Activated effector memory CD4-positive, alpha-beta T cell treated with anti-CD3 and anti-CD28 coated beads, Interleukin-2, amount 50 U/mL, for 16 hours (primary cell): Measurements from ENCODE around the gene KIF3C.
"Not testable (repeated sequence)": the region's sequence is repeated elsewhere in the genome, so short reads cannot be mapped to it uniquely, and the experiment has no call there.

Experiments
- DNase-seq: peaks from one replicate; pipeline ENCODE4 v3.0.0-alpha.2; 2020

The KIF3C gene

DNA sequence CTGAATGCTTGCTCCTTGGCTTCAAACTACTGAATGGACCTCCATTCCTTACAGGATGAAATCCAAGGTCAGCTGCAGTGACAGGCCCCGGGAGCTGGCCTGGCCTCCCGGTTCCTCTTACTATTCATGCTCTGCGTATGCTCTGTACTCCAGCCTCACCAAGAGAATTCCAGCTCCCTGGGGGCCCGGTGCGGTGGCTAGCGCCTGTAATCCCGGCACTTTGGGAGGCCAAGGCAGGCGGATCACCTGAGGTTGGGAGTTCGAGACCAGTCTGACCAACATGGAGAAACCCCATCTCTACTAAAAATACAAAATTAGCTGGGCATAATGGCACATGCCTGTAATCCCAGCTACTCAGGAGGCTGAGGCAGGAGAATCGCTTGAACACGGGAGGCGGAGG, 23.7 kb downstream of the KIF3C start:
- DNase-seq, result not testable (repeated sequence)

DNA sequence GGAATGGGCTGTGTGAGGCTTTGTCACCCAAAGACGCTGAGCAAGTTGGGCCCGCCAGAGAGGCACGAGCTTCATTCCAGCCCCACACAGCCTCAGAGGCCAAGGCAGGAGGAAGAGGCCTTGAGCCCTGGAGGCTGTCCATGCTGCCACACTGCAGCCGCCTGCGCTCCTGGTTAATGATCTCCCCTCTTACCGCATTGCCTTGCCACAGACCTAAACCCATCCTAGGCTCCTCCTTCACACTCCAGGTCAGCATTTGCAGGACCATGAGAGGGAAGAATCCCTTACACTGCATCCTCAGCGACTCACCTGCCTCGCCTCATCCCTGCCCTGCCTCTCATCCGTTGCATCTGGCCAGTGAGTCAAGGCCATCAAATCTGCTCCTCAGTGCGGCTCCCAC, 24.6 kb downstream of the KIF3C start:
- no peak for DNase-seq

DNA sequence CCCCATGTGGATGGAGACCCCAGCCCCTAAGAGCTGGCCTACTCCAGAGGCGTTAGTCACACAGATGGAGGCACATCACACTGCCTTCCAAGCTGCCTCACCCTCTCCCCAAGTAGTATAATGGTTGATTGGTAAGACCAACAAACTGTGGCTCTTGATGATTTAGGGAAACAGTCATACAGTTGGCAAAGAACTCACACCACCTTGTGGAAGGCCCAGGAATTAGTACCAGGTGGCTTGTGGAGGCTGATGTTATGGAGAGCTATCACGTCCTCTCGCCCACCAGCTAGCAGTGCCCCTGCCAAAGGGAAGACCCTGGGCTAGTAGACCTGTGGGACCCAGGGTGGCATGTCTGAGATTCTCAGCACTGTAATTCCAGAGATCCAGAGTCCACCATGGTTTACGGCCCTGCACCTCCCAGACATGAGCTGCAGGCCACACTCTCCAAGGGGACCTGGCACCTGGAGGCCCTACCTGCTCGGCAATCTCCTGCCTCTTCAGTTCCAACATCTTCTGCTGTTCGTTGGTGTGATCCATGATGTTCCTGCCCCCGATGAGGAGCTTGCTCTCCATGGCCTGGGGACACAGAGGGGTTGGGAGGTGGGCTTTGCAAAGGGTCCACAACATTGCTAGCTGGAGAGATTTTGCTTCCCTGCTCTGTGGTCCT, 26.3 kb downstream of the KIF3C start:
- DNase-seq, result no peak

DNA sequence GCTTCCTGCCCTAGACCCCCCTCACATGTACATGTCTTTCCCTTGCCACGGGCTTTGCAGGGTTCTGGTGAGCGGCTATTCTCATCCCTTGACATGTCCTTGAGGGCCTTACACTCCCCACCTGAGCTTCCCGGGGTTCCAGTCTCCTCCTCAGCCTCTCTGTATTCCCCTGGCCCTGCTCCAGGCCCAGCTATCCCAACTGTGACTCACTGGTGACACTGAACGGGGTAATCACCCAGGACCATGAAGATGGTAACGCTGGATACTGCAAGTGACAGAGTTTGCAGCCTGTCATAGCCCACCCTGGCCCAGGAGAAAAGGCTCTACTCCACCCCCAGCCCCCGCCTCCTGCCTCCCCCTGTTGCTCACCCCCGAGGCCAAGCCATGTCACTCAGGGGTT, 27.3 kb downstream of the KIF3C start:
- no peak for DNase-seq

DNA sequence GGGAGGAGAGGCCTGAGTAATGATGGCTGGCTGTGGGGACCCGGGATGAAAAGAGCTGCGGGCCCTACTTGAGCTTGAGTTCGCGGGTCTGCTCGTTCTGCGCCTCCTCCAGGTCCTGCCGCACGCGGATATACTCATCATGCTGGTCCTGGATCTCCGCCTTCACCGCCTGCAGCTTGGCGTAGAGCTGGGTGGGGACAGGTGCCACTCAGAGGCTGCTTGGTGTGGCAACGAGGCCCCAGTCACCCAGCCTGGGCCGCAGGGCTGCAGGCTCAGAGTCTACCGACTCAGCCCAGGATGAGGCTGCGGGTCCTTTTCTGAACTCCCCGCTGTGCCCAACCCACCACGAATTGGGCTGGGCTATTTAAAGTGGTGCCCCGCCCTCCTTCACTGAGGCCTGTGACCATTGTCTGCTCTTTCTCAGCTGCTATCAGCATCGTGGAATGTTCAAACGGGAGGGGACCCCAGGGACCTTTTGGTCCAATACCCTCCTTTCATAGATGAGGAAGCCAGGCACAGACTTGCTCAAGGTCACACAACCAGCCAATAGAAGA, 28.0 kb downstream of the KIF3C start:
- no peak for DNase-seq

DNA sequence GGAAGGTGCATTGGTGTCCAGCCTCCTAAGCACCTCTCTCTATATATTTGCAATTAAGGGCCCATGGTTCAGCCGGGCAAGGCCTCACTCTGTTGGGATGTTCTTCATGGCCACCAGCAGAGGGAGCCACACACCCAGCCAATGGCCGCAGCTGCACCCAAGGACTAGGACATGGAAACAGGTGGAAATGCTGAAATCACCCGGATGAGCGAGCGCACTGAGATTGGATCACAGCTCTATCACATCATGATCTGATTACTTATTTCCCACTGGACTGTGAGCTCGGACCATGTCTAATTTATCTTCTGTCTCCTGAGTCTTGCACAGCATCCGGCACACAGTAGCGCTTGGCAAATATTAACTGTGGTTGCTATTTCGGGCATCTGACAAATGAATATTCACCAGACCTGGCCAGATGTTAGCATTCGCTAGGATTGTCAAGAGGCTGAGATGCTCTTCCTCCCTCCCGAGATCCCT, 31.2 kb downstream of the KIF3C start:
- DNase-seq, result peak; percentile 88

DNA sequence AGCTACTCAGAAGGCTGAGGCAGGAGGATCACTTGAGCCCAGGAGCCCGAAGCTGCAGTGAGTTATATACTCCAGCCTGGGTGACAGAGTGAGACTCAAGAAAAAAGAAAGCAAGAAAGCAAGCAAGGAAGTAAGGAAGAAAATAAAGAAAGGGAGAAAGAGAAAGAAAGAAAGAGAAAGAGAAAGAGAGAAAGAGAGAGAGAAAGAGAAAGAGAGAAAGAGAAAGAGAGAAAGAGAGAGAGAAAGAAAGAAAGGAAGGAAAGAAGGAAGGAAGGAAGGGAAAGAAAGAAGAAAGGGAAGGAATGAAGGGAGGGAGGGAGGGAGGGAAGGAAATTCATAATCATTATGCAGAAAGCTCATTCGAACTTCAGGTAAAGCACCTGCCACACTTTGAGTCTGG, 33.9 kb downstream of the KIF3C start:
- no peak for DNase-seq

DNA sequence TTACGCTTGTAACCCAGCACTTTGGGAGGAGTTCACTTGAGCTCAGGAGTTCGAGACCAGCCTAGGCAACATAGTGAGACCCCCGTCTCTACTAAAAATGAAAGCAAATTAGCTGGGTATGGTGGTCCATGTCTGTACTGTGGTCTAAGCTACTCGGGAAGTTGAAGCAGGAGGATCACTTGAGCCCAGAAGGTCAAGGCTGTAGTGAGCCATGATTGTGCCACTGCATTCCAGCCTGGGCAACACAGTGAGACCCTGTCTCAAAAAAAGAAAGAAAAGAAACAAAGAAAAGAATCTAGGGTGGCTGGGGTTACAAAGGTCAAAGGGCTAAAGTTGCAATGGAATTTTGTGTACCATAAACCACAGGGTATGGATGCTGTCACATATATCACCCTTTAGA, 41.3 kb downstream of the KIF3C start:
- DNase-seq, result no peak

DNA sequence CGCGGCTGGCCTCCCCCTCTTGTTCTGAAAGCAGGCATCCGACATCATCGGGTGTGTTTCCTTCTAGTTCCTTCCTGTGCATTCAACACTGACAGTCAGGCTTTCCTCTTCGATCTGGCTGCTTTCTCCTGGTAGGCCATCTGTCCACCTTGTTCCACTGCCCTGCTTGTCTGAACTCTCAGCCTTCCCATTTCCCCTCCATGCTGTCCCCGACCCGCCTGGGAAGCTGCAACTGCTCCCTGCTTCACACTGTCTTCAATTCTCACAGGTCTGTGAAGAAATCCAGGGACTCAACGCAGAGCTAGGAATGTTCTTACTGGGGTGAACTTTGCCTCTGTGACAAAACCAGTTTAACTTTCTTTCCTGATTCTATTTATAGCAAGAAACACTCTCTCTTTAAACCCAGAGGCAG, 43.0 kb downstream of the KIF3C start:
- no peak for DNase-seq

DNA sequence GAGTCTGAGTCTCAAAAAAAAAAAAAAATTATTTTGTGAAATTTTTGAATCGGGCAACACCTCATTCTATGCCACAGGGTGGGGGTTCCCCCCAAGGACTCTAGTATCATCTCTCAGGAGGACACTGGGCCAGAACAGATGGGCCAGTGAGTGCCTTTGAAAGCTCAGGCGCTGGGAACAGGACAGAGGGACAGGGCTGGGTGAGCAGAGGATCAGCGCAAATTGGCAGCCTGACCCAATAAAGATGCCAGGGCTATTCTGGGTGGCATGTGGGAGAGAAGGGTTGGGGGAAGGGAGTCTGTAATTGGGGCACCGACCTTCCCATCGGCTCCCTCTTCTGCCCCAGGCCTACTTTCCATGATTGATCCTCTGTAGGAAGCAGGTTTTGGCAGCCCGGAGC, 44.0 kb downstream of the KIF3C start:
- DNase-seq, result no peak

DNA sequence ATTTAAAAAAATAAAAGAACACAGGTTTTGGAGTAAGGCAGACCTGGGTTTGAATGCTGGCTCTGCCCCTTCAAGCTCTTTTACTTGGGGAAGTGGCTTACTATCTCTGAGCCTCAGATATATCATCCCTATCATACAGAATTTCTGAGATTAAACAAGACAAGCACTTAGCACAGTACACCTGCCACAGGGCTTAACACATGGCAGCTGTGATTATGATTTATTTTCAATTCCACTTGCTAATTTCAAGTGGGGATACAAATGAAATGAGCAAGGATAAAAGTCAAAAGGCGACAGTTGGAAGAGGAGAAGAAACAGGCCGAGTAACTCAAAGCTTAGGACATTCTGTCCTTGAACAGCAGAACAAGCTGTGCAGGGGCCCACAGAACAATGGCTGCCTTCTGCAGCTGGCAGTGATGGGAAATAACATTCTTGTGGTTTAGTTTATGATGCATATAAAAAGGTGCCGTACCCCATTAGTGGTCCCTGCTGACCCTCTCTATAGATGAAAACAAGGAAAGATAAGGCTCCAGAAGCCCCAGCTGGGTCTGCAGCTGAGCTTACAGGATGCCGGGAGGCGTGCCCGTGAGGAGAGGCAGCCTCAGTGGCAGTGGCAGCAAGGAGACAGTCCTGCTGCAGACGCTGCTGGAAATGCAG, 45.3 kb downstream of the KIF3C start:
- no peak for DNase-seq

DNA sequence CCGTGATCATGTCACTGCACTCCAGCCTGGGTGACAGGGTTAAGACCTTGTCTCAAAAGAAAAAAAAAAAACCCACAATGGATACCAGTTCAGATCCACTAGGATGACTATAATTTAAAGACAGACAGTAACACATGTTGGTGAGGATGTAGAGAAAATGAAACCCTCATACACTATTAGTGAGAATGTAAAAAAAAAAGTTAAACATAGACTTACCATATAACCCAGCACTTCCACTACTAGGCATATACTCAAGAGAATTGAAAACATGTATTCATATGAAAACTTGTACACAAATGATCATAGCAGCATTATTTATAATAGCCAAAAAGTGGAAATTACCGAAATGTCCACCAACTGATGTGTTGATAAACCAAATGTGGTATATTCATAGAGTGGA, 48.7 kb downstream of the KIF3C start:
- DNase-seq, result no peak

DNA sequence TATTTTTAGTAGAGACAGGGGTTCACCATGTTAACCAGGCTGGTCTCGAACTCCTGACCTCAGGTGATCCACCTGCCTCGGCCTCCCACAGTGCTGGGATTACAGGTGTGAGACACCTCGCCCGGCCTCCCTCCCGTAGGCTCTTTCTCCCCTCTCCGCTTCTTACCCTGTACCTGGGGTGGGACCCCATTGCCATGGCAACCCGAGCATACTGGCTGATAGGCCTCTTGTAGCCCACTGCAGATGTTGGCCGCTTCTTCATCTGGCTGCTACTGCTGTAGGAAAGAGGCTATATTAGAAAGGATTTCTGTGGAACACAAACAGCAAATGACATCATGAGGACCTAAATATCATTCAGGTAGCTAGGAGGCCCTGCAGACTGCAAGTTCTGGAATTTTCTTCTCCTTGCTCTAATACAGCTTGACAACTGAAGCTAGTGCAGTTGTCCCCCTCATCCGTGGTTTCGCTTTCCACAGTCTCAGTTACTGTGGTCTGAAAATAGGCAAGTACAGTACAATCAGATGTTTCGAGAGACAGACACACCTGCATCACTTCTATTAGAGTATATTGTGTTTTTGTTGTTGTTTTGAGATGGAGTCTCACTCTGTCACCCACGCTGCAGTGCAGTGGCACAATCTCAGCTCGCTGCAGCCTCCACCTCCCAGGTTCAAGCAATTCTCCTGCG, 52.4 kb downstream of the KIF3C start:
- no peak for DNase-seq

DNA sequence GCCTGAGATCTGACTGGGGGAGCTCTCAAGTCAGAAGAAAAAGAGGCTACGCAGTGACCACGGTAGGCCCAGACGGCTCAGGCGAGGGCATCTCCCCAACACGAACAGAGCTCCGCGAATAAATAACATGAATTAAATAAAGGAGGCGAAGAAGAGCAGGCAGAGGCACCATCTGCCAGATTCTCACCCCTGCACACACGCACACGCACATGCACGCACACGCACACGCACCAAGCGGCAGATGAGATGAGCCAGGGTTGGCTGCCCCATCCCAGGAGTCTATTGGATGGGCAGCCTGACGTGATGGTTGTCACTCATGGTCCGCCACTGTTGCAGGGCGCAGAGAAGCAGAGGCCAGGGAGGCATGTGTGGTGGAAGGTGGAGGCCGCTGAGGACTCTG, 53.6 kb downstream of the KIF3C start:
- no peak for DNase-seq

DNA sequence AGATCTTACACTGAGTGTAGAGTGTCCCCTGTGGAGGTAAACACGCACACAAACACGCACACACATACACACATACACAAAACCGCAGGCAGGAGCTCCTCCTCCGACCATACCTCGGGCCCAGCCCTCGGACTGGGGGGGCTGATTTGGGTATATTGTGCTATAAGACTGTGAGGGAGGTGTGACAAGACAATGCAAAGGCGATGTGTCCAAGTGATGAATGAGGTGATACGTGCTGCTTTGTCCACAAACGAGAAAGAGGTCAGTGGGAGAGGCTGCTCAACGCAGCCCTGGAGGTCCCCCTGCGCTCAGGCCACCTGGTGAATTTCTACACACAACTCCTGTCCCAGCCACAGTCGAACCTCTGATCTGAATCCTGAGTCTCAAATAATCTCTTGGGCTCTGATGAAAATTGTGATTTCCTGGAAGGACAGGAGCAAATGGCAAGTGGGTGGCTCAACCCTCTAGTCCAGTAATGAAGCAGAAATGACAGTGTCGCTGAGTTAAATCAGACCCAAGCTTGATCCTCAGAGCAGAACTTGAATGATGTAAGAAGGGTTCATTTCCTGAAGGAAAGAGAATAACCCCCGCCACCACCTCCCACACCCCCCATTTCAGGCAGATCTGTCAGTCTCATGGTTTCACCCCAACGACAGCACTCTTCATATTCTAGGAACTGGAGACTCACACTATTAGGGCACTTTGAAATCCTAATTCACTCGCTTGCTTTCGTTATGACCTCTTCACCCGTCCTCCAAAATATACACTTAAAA, 55.1 kb downstream of the KIF3C start:
- DNase-seq, result no peak

DNA sequence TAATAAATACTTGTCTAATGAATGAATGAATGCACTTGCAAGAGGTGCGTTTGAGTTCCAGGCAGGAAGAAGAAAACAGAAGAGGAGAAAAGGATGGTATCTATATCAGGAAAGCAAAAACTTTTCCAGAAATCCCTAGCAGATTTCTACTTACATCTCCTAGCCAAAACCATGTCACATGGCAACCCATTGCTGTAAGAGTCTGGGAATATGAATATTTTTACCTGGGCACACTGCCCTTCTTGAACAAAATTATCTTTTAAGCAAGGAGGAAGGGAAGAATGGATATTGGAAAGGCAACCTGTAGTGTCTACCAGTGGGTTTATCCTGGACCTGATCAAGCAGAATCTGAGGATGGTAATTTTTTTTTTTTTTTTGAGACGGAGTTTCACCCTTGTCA, 59.8 kb downstream of the KIF3C start:
- no peak for DNase-seq

DNA sequence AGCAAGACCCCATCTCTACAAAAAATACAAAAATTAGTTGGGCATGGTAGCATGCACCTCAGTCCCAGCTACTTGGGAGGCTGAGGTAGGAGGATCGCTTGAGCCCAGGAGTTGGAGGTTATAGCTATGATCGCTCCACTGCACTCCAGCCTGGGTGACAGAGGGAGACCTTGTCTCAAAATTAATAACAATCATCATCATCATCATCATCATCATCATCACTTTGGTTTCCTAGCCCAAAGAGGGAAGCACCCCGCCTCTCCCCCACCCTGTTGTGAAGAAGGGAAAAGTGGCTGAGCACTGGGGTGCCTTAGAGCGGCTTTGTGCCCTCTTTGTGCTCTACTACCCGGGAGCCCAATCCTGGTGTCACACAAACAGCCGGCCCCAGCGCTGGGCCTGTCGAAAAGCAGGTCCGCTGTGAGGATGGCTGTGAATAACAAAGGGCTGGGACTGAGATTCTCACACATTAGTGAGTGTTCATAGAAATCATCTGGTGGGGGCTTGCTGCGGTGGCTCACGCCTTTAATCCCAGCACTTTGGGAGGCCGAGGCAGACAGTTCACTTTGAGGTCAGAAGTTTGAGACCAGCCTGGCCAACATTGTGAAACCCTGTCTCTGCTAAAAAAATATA, 61.4 kb downstream of the KIF3C start:
- DNase-seq, result no peak

DNA sequence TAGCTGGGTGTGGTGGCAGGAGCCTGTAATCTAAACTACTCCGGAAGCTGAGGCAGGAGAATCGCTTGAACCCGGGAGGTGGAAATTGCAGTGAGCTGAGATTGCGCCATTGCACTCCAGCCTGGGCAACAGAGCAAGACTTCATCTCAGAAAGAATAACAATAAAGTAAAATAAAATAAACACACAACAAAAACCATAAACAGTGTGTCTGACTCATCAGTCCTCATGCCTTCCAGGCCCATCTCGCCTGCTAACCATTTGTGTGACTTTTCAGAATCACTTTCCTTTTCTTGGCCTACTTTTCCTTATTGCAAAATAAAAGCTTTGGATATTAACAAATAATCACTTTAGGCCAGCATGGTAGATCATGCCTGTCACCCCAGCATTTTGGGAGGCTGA, 62.0 kb downstream of the KIF3C start:
- DNase-seq, result no peak

DNA sequence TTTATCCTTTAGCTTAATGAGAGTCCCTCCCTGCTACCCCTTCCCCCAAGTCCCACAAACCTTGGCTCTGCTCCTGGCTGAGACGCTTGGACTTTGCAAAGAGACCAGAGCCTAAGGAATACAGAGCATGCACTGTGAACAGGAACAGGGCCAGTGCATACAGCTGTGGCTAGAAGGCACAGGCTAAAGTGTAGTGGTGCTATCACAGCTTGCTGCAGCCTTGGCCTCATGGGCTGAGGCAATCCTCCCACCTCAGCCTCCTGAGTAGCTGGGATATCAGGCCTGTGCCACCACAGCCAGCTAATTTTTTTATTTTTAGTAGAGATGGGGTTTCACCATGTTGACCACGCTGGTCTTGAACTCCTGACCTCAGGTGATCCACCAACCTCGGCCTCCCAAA, 64.5 kb downstream of the KIF3C start:
- DNase-seq, result no peak

DNA sequence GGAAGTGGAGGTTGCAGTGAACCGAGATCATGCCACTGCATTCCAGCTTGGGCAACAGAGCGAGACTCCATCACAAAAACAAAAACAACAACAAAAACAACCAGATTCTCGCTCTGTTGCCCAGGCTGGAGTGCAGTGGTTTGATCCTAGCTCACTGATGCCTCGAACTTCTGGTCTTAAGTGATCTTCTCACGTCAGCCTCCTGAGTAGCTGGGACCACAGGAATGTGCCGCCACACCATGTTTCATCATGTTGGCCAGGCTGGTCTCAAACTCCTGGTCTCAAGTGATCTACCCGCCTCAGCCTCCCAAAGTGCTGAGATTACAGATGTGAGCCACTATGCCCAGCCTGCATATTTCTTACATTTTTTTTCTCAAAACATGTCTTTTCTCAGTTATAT, 64.9 kb downstream of the KIF3C start:
- DNase-seq, result not testable (repeated sequence)

DNA sequence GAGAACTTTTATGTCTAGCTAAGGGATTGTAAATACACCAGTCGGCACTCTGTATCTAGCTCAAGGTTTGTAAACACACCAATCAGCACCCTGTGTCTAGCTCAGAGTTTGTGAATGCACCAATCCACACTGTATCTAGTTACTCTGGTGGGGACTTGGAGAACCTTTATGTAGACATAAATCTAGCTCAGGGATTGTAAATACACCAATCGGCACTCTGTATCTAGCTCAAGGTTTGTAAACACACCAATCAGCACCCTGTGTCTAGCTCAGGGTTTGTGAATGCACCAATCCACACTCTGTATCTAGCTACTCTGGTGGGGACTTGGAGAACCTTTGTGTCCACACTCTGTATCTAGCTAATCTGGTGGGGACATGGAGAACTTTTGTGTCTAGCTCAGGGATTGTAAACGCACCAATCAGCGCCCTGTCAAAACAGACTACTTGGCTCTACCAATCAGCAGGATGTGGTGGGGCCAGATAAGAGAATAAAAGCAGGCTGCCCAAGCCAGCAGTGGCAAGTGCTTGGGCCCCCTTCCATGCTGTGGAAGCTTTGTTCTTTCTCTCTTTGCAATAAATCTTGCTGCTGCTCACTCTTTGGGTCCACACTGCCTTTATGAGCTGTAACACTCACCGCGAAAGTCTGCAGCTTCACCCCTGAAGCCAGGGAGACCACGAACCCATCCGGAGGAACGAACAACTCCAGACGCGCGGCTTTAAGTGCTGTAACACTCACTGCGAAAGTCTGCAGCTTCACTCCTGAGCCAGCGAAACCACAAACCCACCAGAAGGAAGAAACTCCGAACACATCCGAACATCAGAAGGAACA, 66.1 kb downstream of the KIF3C start:
- peak; percentile 72 for DNase-seq

DNA sequence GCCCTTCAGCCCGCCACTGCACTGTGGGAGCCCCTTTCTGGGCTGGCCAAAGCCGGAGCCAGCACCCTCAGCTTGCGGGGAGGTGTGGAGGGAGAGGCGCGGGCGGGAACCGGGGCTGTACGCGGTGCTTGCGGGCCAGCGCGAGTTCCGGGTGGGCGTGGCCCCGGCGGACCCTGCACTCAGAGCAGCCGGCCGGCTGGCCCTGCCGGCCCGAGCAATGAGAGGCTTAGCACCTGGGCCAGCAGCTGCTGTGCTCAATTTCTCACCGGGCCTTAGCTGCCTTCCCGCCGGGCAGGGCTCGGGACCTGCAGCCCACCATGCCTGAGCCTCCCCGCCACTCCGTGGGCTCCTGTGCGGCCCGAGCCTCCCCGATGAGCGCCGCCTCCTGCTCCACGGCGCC, 66.9 kb downstream of the KIF3C start:
- DNase-seq, result not testable (repeated sequence)
